Renal cortex interstitium (tissue), 11 donors: Measurements from ENCODE around the gene WASHC4. TPM values are rescaled to one million over a fixed set of nuclear protein-coding genes. Genes with fewer than 3 reads are reported as not detected.
"Not testable (repeated sequence)": the region's sequence is repeated elsewhere in the genome, so short reads cannot be mapped to it uniquely, and the experiment has no call there.

Experiments
- DNase-seq, 11 donors: peaks; one replicate each; pipeline ENCODE4 v3.0.0-alpha.2; 2013; ENCODE audit warnings: low read depth in 9 of 11, low spot score in 4 of 11; ENCODE audit errors: extremely low read depth in 1 of 11
- polyA plus RNA-seq, 3 donors: library from polyadenylated mRNA; unstranded; fragments of 120-200 nt; gene quantifications; one replicate each; pipeline ENCODE4 v1.2.1, GENCODE V29; 2013; ENCODE audit not compliant: insufficient read length in 3 of 3

WASHC4 gene
- polyA plus RNA-seq, 3 donors, result 46.8 to 71.0 (median 63.0) TPM

- no peak for DNase-seq
These were observed 9.4 kb downstream of the WASHC4 start for GRCh38 chr12:105116969-105117368.

- DNase-seq, result no peak
These were observed 13.0 kb downstream of the WASHC4 start for GRCh38 chr12:105120551-105120950.

GRCh38 chr12:105138248-105138647 lies 30.7 kb downstream of the WASHC4 start:
- no peak for DNase-seq

- no peak for DNase-seq
These were observed 33.9 kb downstream of the WASHC4 start for GRCh38 chr12:105141320-105141922.

GRCh38 chr12:105142259-105142658 lies 34.7 kb downstream of the WASHC4 start:
- DNase-seq, result no peak

GRCh38 chr12:105156260-105156659 lies 48.7 kb downstream of the WASHC4 start:
- no peak for DNase-seq

GRCh38 chr12:105157606-105158005 lies 50.1 kb downstream of the WASHC4 start:
- DNase-seq, result no peak

GRCh38 chr12:105158876-105159275 lies 51.3 kb downstream of the WASHC4 start:
- no peak for DNase-seq

GRCh38 chr12:105162174-105162573 lies 54.6 kb downstream of the WASHC4 start:
- no peak for DNase-seq

- peak in 3 of 11 donors; percentile 2 to 4 (median 3) for DNase-seq
These were observed 56.5 kb downstream of the WASHC4 start for GRCh38 chr12:105164068-105164467.

- no peak for DNase-seq
These were observed 59.2 kb downstream of the WASHC4 start for GRCh38 chr12:105166736-105167135.

- no peak for DNase-seq
These were observed 59.8 kb downstream of the WASHC4 start for GRCh38 chr12:105167346-105167745.

- DNase-seq, result no peak
These were observed 60.5 kb downstream of the WASHC4 start for GRCh38 chr12:105168006-105168405.

- DNase-seq, result no peak
These were observed 62.6 kb downstream of the WASHC4 start for GRCh38 chr12:105170139-105170538.

- no peak for DNase-seq
These were observed 64.3 kb downstream of the WASHC4 start for GRCh38 chr12:105171691-105172436.

GRCh38 chr12:105175397-105175990 lies 68.0 kb downstream of the WASHC4 start:
- DNase-seq, result no peak

GRCh38 chr12:105177208-105177607 lies 69.7 kb downstream of the WASHC4 start:
- no peak for DNase-seq

GRCh38 chr12:105179114-105179513 lies 71.6 kb downstream of the WASHC4 start:
- not testable (repeated sequence) for DNase-seq

GRCh38 chr12:105183406-105183805 lies 75.9 kb downstream of the WASHC4 start:
- DNase-seq, result not testable (repeated sequence)

GRCh38 chr12:105183976-105184375 lies 76.4 kb downstream of the WASHC4 start:
- not testable (repeated sequence) for DNase-seq
